PC-3 (cell line): ENCODE results near the gene GPD2. TPM values are rescaled to one million over a fixed set of nuclear protein-coding genes. Genes with fewer than 3 reads are reported as not detected.

Experiments
- ATAC-seq: fragments of 200-7000 bp; cut with Tn5 transposase; 2 replicates; pipeline ENCODE4 v1.9.1; 2020; ENCODE audit warnings: mild to moderate bottlenecking, moderate library complexity
- BruUV-seq: library from RNA; stranded (reverse); fragments of 400-500 nt; replicated peaks from 2 replicates; lab custom pipeline; 2021; lab: Mats Ljungman, UMichigan
- CTCF ChIA-PET: fragments of 300-600 bp; sonication (Branson Sonifier 250); formaldehyde crosslinking; loops from one replicate; lab custom pipeline; 2022; ENCODE audit warnings: antibody characterized with exemption; lab: Charles Lee
- POLR2A ChIA-PET: fragments of 300-600 bp; sonication (Branson Sonifier 250); formaldehyde crosslinking; loops from one replicate; lab custom pipeline; 2022; ENCODE audit warnings: antibody characterized with exemption; ENCODE audit not compliant: unreplicated experiment; lab: Charles Lee
- DNase-seq: peaks from one replicate; pipeline ENCODE4 v3.0.0-alpha.2; 2015
- H2AFZ ChIP-seq: fragments of 300-600 bp; sonication (generic); 2 replicates; pipeline ENCODE4 v1.6.0; 2016; ENCODE audit warnings: antibody characterized with exemption, low read length
- H3F3A ChIP-seq: fragments of 300-600 bp; sonication (generic); one replicate; pipeline ENCODE4 v1.6.0; 2017; ENCODE audit warnings: antibody characterized with exemption, low read length, control low read depth, mild to moderate bottlenecking; ENCODE audit not compliant: unreplicated experiment
- H3K27ac ChIP-seq: fragments of 300-600 bp; sonication (generic); 2 replicates; pipeline ENCODE4 v1.5.1; 2016; ENCODE audit warnings: mild to moderate bottlenecking, low read length
- H3K27me3 ChIP-seq: fragments of 300-600 bp; sonication (generic); 2 replicates; pipeline ENCODE4 v1.6.1; 2016; ENCODE audit warnings: low read length, mixed read lengths
- H3K36me3 ChIP-seq: fragments of 300-600 bp; sonication (generic); 2 replicates; pipeline ENCODE4 v1.6.1; 2016; ENCODE audit warnings: low read depth, mixed run types, low read length, mixed read lengths
- H3K4me1 ChIP-seq: fragments of 300-600 bp; sonication (generic); 2 replicates; pipeline ENCODE4 v1.5.1; 2016; ENCODE audit warnings: low read length; ENCODE audit not compliant: insufficient read depth
- H3K4me2 ChIP-seq: fragments of 300-600 bp; sonication (generic); 2 replicates; pipeline ENCODE4 v1.6.0; 2016; ENCODE audit warnings: low read length
- H3K4me3 ChIP-seq: fragments of 300-600 bp; sonication (generic); 2 replicates; pipeline ENCODE4 v1.5.1; 2016; ENCODE audit warnings: mild to moderate bottlenecking, low read length, mixed read lengths
- H3K79me2 ChIP-seq: fragments of 300-600 bp; sonication (generic); 2 replicates; pipeline ENCODE4 v1.6.1; 2017; ENCODE audit warnings: low read length, mixed read lengths
- H3K9ac ChIP-seq: fragments of 300-600 bp; sonication (generic); 2 replicates; pipeline ENCODE4 v1.6.0; 2016; ENCODE audit warnings: mild to moderate bottlenecking, low read length
- H3K9me2 ChIP-seq: fragments of 300-600 bp; sonication (generic); replicated peaks from 2 replicates; pipeline ENCODE4 v1.6.1; 2016; ENCODE audit warnings: mixed run types, low read length, mixed read lengths
- H3K9me3 ChIP-seq: fragments of 300-600 bp; sonication (generic); 2 replicates; pipeline ENCODE4 v1.6.1; 2016; ENCODE audit warnings: low read length, mixed read lengths
- H4K20me1 ChIP-seq: fragments of 300-600 bp; sonication (generic); 2 replicates; pipeline ENCODE4 v1.6.1; 2016; ENCODE audit warnings: low read length, mixed read lengths
- CTCF ChIP-seq: fragments of 300-600 bp; sonication (generic); conservative IDR thresholded peaks from 2 replicates; pipeline ENCODE4 v1.5.1; 2017; ENCODE audit warnings: antibody characterized with exemption, low read depth, mild to moderate bottlenecking, low read length
- EZH2 ChIP-seq: fragments of 300-600 bp; sonication (generic); IDR thresholded peaks from one replicate; pipeline ENCODE4 v1.6.1; 2017; ENCODE audit warnings: antibody characterized with exemption, mild to moderate bottlenecking, low read length; ENCODE audit not compliant: unreplicated experiment
- EZH2phosphoT487 ChIP-seq: fragments of 300-600 bp; sonication (generic); IDR thresholded peaks from 2 replicates; pipeline ENCODE4 v1.6.1; 2018; ENCODE audit warnings: mild to moderate bottlenecking, antibody characterized with exemption, low read length, borderline replicate concordance
- intact Hi-C: fragments of 100-400 bp; cut with micrococcal nuclease; formaldehyde crosslinking; loops from 2 replicates; pipeline ENCODE4 v1.9.0; 2023
- total RNA-seq: library from RNA; depleted of rRNA; stranded (reverse); fragments of >200 nt; gene quantifications from 2 replicates; pipeline ENCODE4 v1.2.3, GENCODE V29; 2014

GPD2 gene
- total RNA-seq, 1 experiment from 2014 or later, result 107 TPM

GRCh38 chr2:156541229-156541628 is 105.0 kb downstream of the GPD2 start:
- H3K4me2 ChIP-seq, result no peak overlapping the region
- TF ChIP-seq EZH2 (no peak), CTCF (no peak), EZH2phosphoT487 (no peak)
- POLR2A ChIA-PET, result no interaction called here

DNA sequence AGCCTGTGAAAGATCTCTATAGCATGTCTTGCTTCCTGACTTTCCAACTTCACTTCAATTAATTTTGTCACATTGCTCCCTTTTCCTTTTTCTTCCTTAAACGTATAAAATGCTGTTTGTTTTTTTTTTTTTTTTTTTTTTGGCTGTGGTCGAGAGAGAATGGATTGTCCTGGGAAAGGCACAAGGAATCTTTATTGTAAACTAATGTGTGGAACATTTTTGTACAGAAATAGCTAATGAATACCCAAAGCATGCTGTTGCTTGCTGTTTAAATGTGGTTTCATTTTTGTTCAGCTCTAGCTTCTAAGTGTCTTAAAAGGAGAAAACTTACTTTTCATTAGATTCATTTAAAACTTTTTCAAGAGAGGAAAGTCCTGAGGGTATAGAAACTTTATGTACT is 105.5 kb downstream of the GPD2 start:
- Histone ChIP-seq H3K9me2 (no peaks in the 10 kb centered on the region), H3K9ac (no peak overlapping the region), H3K36me3 (no peaks in the 10 kb centered on the region), H3F3A (no peaks in the 10 kb centered on the region), H3K4me3 (no peak overlapping the region), H3K9me3 (no peaks in the 10 kb centered on the region), H3K4me1 (no peaks in the 10 kb centered on the region), H3K79me2 (no peaks in the 10 kb centered on the region), H2AFZ (no peak overlapping the region), H3K4me2 (no peak overlapping the region), H3K27me3 (no peaks in the 10 kb centered on the region), H3K27ac (no peak overlapping the region), H4K20me1 (no peaks in the 10 kb centered on the region)
- CTCF ChIA-PET, result no interaction called here
- intact Hi-C loops, result no loop called here
- ATAC-seq (no peak), DNase-seq (no peak)
- BruUV-seq, result no TSS peak
- TF ChIP-seq EZH2phosphoT487, result no peak
- no peak for TF ChIP-seq EZH2
- TF ChIP-seq CTCF, result no peak
- POLR2A ChIA-PET, result no interaction called here

More at GRCh38 chr2:156541229-156541628, 105.0 kb downstream of the GPD2 start:
- Histone ChIP-seq H3K36me3 (no peaks in the 10 kb centered on the region), H3F3A (no peaks in the 10 kb centered on the region), H4K20me1 (no peaks in the 10 kb centered on the region), H3K79me2 (no peaks in the 10 kb centered on the region), H3K4me1 (no peaks in the 10 kb centered on the region), H3K27ac (no peak overlapping the region), H3K4me3 (no peak overlapping the region), H2AFZ (no peak overlapping the region), H3K9me2 (no peaks in the 10 kb centered on the region), H3K9ac (no peak overlapping the region), H3K27me3 (no peaks in the 10 kb centered on the region), H3K9me3 (no peaks in the 10 kb centered on the region)
- no peak for DNase-seq
- no peak for ATAC-seq
- BruUV-seq, result no TSS peak
- CTCF ChIA-PET, result no interaction called here
- intact Hi-C loops, result no loop called here

DNA sequence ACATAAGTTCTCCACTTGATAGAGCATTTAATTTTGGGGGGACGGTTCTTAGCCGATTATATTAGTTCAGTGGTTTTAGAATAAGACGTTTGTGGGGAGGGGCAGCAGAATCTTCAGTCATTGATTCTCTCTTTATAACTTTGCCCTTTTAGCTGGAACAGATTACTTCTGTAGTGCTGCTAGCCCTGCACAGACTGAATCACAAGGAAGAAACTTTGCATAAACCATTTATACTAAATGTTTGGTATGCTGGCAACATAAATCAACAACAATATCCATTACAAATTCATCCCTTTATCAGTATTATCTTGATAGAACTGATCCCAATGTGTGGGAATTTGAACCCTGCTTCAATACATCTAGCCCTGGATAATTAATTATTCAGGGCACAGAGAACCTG is 112.2 kb downstream of the GPD2 start:
- BruUV-seq, result no TSS peak
- intact Hi-C loops, result no loop called here
- Histone ChIP-seq H3K36me3 (no peaks in the 10 kb centered on the region), H3K9ac (no peak overlapping the region), H3F3A (no peaks in the 10 kb centered on the region), H3K4me2 (no peak overlapping the region), H3K27ac (no peak overlapping the region), H3K9me2 (no peaks in the 10 kb centered on the region), H4K20me1 (no peaks in the 10 kb centered on the region), H3K4me3 (no peak overlapping the region), H3K4me1 (no peaks in the 10 kb centered on the region), H3K27me3 (no peaks in the 10 kb centered on the region), H3K79me2 (no peaks in the 10 kb centered on the region), H3K9me3 (no peaks in the 10 kb centered on the region), H2AFZ (no peak overlapping the region)
- no peak for TF ChIP-seq EZH2phosphoT487
- TF ChIP-seq CTCF, result no peak
- no peak for TF ChIP-seq EZH2
- ChIA-PET POLR2A (no interaction called here), CTCF (no interaction called here)
- DNase-seq (no peak), ATAC-seq (no peak)
